Liver (tissue), 9 donors: Measurements from ENCODE around the gene MAGEB2. TPM values are rescaled to one million over a fixed set of nuclear protein-coding genes. Genes with fewer than 3 reads are reported as not detected.

Source experiments
- DNase-seq: peaks from one replicate; pipeline ENCODE4 v3.0.0-alpha.2; 2017; ENCODE audit warnings: low spot score
- H3K27ac ChIP-seq, 2 donors: one replicate each; pipeline ENCODE4 v1.7.0; 2013; ENCODE audit warnings: inconsistent platforms in 2 of 2, low read length in 2 of 2, control low read depth in 1 of 2, low read depth in 1 of 2, mild to moderate bottlenecking in 1 of 2
- H3K27me3 ChIP-seq, 4 donors: one replicate each; pipeline versions ENCODE4 v1.6.1 to v1.7.0; 2013; ENCODE audit warnings: low read length in 3 of 4, inconsistent platforms in 1 of 4, mild to moderate bottlenecking in 1 of 4, moderate library complexity in 1 of 4; ENCODE audit not compliant: control insufficient read depth in 4 of 4, insufficient read depth in 4 of 4
- H3K36me3 ChIP-seq, 4 donors: one replicate each; pipeline versions ENCODE4 v1.6.1 to v1.7.0; 2013; ENCODE audit warnings: low read length in 3 of 4, mild to moderate bottlenecking in 3 of 4, low read depth in 1 of 4, moderate library complexity in 1 of 4; ENCODE audit not compliant: control insufficient read depth in 4 of 4, insufficient read depth in 3 of 4
- H3K4me1 ChIP-seq, 4 donors: one replicate each; pipeline versions ENCODE4 v1.6.1 to v1.7.0; 2013; ENCODE audit warnings: low read length in 3 of 4, mild to moderate bottlenecking in 3 of 4, moderate library complexity in 1 of 4; ENCODE audit not compliant: control insufficient read depth in 4 of 4, insufficient read depth in 4 of 4
- H3K4me3 ChIP-seq, 3 donors: one replicate each; pipeline versions ENCODE4 v1.6.1 to v1.7.0; 2013; ENCODE audit warnings: low read length in 3 of 3, control low read depth in 1 of 3, low read depth in 1 of 3, mild to moderate bottlenecking in 1 of 3
- H3K9ac ChIP-seq, 2 donors: one replicate each; pipeline ENCODE4 v1.7.0; 2013; ENCODE audit warnings: low read length in 2 of 2, mild to moderate bottlenecking in 2 of 2, moderate library complexity in 2 of 2, control low read depth in 1 of 2, low read depth in 1 of 2
- H3K9me3 ChIP-seq, 4 donors: one replicate each; pipeline versions ENCODE4 v1.6.1 to v1.7.0; 2013; ENCODE audit warnings: low read length in 3 of 4; ENCODE audit not compliant: control insufficient read depth in 4 of 4
- EGR1 ChIP-seq, 2 donors: IDR thresholded peaks; 2 replicates each; pipeline ENCODE4 v1.6.1; 2016 to 2018; ENCODE audit warnings: antibody characterized with exemption in 2 of 2, low read depth in 2 of 2
- FOXA1 ChIP-seq: IDR thresholded peaks from 2 replicates; pipeline ENCODE4 v1.6.1; 2016; ENCODE audit warnings: antibody characterized with exemption
- FOXA2 ChIP-seq: IDR thresholded peaks from 2 replicates; pipeline ENCODE4 v1.6.1; 2016; ENCODE audit warnings: antibody characterized with exemption
- GABPA ChIP-seq, 2 donors: IDR thresholded peaks in 1 of 2; conservative IDR thresholded peaks in 1 of 2; 2 replicates each; pipeline ENCODE4 v1.6.1; 2016; ENCODE audit warnings: antibody characterized with exemption in 2 of 2, mild to moderate bottlenecking in 1 of 2, moderate library complexity in 1 of 2
- HNF4A ChIP-seq, 2 donors: conservative IDR thresholded peaks; 2 replicates each; pipeline ENCODE4 v1.6.1; 2016; ENCODE audit warnings: antibody characterized with exemption in 2 of 2, mild to moderate bottlenecking in 2 of 2
- HNF4G ChIP-seq: IDR thresholded peaks from 2 replicates; pipeline ENCODE4 v1.6.1; 2016; ENCODE audit warnings: antibody characterized with exemption
- JUND ChIP-seq, 2 donors: IDR thresholded peaks; 2 replicates each; pipeline ENCODE4 v1.6.1; 2016; ENCODE audit warnings: antibody characterized with exemption in 2 of 2
- NR2F2 ChIP-seq: IDR thresholded peaks from 2 replicates; pipeline ENCODE4 v1.6.1; 2016; ENCODE audit warnings: antibody characterized with exemption
- RAD21 ChIP-seq, 2 donors: IDR thresholded peaks; 2 replicates each; pipeline ENCODE4 v1.6.1; 2016; ENCODE audit warnings: antibody characterized with exemption in 2 of 2, mild to moderate bottlenecking in 2 of 2
- RXRA ChIP-seq, 2 donors: IDR thresholded peaks; 2 replicates each; pipeline ENCODE4 v1.6.1; 2017 to 2018; ENCODE audit warnings: antibody characterized with exemption in 2 of 2, mild to moderate bottlenecking in 1 of 2
- SP1 ChIP-seq: IDR thresholded peaks from 2 replicates; pipeline ENCODE4 v1.6.1; 2018; ENCODE audit warnings: antibody characterized with exemption, mild to moderate bottlenecking
- TAF1 ChIP-seq: conservative IDR thresholded peaks from 2 replicates; pipeline ENCODE4 v1.6.1; 2016; ENCODE audit warnings: antibody characterized with exemption, mild to moderate bottlenecking
- YY1 ChIP-seq: IDR thresholded peaks from 2 replicates; pipeline ENCODE4 v1.6.1; 2016; ENCODE audit warnings: antibody characterized with exemption, mild to moderate bottlenecking
- WGBS: extraction: QIAGEN DNeasy Blood & Tissue Kit; methylation state at CpG from one replicate; pipeline ENCODE4 v1.1.7; 2013; 5-methylcytosine and 5-hydroxymethylcytosine counted together
- polyA plus RNA-seq, 2 donors: library from polyadenylated mRNA; stranded (reverse) in 1 of 2; unstranded in 1 of 2; fragments of 200-250 nt in 1 of 2; fragments of >200 nt in 1 of 2; fragmentation: Nextera tagmentation in 1 of 2; extraction: Ambion mirVana in 1 of 2; gene quantifications; one replicate each; pipeline versions ENCODE4 v1.2.1 to v1.2.3, GENCODE V29; 2013 to 2015
- total RNA-seq, 2 donors: library from RNA; depleted of rRNA; stranded (reverse); fragments of >200 nt; gene quantifications; one replicate each; pipeline ENCODE4 v1.2.3, GENCODE V29; 2014
- TF ChIP-seq, protein P1 (sequence below): IDR thresholded peaks from 2 replicates; pipeline ENCODE4 v1.6.1; 2016; ENCODE audit warnings: antibody characterized with exemption
- TF ChIP-seq, protein P2 (sequence below): fragments of 150-350 bp; IDR thresholded peaks from 2 replicates; pipeline ENCODE4 v1.5.1; 2017; ENCODE audit warnings: improper control_type of control experiment, low read depth, low read length; ENCODE audit not compliant: missing input control
- TF ChIP-seq, protein P3 (sequence below): IDR thresholded peaks from 2 replicates; pipeline ENCODE4 v1.6.1; 2016; ENCODE audit warnings: antibody characterized with exemption, mild to moderate bottlenecking
- TF ChIP-seq, protein P4 (sequence below): IDR thresholded peaks from 2 replicates; pipeline ENCODE4 v1.6.1; 2016; ENCODE audit warnings: antibody characterized with exemption
- TF ChIP-seq, protein P5 (sequence below): IDR thresholded peaks from 2 replicates; pipeline ENCODE4 v1.6.1; 2016; ENCODE audit warnings: antibody characterized with exemption
- donor health status: healthy.
- donor health status: healthy.
- donor health status: healthy.
- donor health status: healthy.
- donor health status: healthy.

The MAGEB2 gene
- total and polyA plus RNA-seq, 4 donors, result not detected

DNA sequence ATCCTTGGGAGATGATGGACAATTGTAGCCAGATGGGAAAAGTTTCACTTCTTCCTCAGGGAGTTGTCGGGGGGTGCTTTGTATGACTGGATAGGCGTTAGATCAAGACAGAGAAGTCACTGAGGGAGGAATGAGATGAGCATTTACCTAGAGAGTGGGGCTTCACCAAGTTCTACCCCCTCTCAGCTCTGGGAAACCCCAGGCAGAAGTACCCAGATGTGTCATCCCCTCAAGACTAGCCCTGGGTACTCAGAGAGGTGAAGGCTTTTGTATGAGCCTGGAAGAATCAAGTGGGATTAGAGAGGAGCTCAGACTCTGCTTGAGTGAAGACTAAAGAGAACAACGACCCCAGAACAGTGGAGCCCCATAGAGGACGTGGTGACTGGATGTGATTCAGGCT, 33.5 kb downstream of the MAGEB2 start:
- H3K4me1 ChIP-seq, result no peaks in the 10 kb centered on the region
- H3K27ac ChIP-seq, result no peak overlapping the region
- H3K4me3 ChIP-seq, result no peak overlapping the region
- H3K9ac ChIP-seq, result no peak overlapping the region
- no peaks in the 10 kb centered on the region for H3K27me3 ChIP-seq
- TF ChIP-seq RXRA (IDR thresholded peaks at IDR 0.05) (no peak), NR2F2 (no peak), SP1 (no peak), GABPA (IDR thresholded peaks at IDR 0.05 in 1 of 2, conservative IDR thresholded peaks at IDR 0.05 in 1 of 2) (no peak), FOXA2 (no peak), RAD21 (IDR thresholded peaks at IDR 0.05) (no peak), JUND (IDR thresholded peaks at IDR 0.05) (no peak), YY1 (no peak), HNF4G (no peak), FOXA1 (no peak), EGR1 (IDR thresholded peaks at IDR 0.05; ENCODE audit: low read depth in 2 of 2) (no peak), HNF4A (conservative IDR thresholded peaks at IDR 0.05) (no peak), TAF1 (no peak)
- TF ChIP-seq, protein P1, sequence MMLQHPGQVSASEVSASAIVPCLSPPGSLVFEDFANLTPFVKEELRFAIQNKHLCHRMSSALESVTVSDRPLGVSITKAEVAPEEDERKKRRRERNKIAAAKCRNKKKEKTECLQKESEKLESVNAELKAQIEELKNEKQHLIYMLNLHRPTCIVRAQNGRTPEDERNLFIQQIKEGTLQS, result no peak
- TF ChIP-seq, protein P2, sequence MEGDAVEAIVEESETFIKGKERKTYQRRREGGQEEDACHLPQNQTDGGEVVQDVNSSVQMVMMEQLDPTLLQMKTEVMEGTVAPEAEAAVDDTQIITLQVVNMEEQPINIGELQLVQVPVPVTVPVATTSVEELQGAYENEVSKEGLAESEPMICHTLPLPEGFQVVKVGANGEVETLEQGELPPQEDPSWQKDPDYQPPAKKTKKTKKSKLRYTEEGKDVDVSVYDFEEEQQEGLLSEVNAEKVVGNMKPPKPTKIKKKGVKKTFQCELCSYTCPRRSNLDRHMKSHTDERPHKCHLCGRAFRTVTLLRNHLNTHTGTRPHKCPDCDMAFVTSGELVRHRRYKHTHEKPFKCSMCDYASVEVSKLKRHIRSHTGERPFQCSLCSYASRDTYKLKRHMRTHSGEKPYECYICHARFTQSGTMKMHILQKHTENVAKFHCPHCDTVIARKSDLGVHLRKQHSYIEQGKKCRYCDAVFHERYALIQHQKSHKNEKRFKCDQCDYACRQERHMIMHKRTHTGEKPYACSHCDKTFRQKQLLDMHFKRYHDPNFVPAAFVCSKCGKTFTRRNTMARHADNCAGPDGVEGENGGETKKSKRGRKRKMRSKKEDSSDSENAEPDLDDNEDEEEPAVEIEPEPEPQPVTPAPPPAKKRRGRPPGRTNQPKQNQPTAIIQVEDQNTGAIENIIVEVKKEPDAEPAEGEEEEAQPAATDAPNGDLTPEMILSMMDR, result no peak
- TF ChIP-seq, protein P3, sequence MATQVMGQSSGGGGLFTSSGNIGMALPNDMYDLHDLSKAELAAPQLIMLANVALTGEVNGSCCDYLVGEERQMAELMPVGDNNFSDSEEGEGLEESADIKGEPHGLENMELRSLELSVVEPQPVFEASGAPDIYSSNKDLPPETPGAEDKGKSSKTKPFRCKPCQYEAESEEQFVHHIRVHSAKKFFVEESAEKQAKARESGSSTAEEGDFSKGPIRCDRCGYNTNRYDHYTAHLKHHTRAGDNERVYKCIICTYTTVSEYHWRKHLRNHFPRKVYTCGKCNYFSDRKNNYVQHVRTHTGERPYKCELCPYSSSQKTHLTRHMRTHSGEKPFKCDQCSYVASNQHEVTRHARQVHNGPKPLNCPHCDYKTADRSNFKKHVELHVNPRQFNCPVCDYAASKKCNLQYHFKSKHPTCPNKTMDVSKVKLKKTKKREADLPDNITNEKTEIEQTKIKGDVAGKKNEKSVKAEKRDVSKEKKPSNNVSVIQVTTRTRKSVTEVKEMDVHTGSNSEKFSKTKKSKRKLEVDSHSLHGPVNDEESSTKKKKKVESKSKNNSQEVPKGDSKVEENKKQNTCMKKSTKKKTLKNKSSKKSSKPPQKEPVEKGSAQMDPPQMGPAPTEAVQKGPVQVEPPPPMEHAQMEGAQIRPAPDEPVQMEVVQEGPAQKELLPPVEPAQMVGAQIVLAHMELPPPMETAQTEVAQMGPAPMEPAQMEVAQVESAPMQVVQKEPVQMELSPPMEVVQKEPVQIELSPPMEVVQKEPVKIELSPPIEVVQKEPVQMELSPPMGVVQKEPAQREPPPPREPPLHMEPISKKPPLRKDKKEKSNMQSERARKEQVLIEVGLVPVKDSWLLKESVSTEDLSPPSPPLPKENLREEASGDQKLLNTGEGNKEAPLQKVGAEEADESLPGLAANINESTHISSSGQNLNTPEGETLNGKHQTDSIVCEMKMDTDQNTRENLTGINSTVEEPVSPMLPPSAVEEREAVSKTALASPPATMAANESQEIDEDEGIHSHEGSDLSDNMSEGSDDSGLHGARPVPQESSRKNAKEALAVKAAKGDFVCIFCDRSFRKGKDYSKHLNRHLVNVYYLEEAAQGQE, result no peak
- TF ChIP-seq, protein P4, sequence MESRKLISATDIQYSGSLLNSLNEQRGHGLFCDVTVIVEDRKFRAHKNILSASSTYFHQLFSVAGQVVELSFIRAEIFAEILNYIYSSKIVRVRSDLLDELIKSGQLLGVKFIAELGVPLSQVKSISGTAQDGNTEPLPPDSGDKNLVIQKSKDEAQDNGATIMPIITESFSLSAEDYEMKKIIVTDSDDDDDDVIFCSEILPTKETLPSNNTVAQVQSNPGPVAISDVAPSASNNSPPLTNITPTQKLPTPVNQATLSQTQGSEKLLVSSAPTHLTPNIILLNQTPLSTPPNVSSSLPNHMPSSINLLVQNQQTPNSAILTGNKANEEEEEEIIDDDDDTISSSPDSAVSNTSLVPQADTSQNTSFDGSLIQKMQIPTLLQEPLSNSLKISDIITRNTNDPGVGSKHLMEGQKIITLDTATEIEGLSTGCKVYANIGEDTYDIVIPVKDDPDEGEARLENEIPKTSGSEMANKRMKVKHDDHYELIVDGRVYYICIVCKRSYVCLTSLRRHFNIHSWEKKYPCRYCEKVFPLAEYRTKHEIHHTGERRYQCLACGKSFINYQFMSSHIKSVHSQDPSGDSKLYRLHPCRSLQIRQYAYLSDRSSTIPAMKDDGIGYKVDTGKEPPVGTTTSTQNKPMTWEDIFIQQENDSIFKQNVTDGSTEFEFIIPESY, result no peak
- TF ChIP-seq, protein P5, sequence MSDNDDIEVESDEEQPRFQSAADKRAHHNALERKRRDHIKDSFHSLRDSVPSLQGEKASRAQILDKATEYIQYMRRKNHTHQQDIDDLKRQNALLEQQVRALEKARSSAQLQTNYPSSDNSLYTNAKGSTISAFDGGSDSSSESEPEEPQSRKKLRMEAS, result no peak
- H3K36me3 ChIP-seq, result no peaks in the 10 kb centered on the region
- no peak for DNase-seq
- WGBS, result 76% methylated on average over 4 of the region's 4 CpGs
- H3K9me3 ChIP-seq, result no peaks in the 10 kb centered on the region
